ENCODE data around the gene IZUMO2.

The IZUMO2 gene

GRCh38 chr19:50162988-50163387, at the start of gene IZUMO2:
Gene IZUMO2 (minus strand): TSS chr19:50163281. CDS start chr19:50163194, 87 bp downstream.
- no peak for DNase-seq (ENCODE audit: low spot score)

- no peak for DNase-seq (ENCODE audit: low spot score)
Measured at GRCh38 chr19:50210425-50210824, 47.3 kb upstream of the IZUMO2 start.

- DNase-seq (ENCODE audit: low spot score): no peak
Measured at GRCh38 chr19:50209131-50209530, 46.0 kb upstream of the IZUMO2 start.

DNA sequence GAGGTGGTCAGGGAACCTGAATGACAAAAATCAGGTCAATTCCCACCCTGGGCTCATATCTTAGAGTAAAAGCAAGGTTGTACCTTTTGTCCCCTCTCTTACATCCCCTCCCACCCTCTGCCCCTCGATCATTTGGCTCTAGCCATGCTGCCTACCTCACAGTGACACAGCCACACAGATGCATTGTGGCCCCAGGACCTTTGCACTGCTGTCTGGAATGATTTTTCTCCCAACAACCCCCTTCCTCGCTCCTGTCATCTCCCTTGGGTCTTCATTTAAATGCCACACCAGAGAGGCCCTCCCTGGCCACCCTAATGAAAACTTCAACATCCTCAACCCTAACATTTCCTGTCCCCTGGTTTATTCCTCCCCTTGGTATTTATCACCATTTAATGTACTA, 44.6 kb upstream of the IZUMO2 start:
- no peak for DNase-seq (ENCODE audit: low spot score)

- no peak for DNase-seq (ENCODE audit: low spot score)
Measured at GRCh38 chr19:50206191-50206590, 43.1 kb upstream of the IZUMO2 start.

DNA sequence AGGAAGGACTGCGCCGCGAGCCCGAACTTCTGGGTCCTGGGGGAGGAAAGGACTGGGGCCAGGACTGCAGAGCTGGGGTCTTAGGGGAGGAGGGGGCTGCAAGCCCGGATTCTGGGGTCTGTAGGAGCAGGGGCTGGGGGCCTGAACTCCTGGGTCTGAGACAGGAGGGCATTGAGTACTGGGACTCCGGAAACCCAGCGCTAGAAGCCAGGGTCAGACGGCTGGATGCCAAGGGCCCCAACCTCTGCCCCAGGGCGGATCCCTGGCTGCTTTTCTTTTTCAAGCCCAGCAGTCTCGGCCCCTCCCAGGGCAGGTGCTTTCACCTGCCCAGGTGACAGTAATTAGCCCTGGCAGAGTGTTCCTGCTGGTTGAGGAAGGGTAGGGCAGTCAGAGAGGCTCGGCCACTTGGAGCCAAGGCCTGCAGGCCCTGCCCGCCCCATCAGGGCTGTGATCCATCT, 42.6 kb upstream of the IZUMO2 start:
- no peak for DNase-seq (ENCODE audit: low spot score)

DNA sequence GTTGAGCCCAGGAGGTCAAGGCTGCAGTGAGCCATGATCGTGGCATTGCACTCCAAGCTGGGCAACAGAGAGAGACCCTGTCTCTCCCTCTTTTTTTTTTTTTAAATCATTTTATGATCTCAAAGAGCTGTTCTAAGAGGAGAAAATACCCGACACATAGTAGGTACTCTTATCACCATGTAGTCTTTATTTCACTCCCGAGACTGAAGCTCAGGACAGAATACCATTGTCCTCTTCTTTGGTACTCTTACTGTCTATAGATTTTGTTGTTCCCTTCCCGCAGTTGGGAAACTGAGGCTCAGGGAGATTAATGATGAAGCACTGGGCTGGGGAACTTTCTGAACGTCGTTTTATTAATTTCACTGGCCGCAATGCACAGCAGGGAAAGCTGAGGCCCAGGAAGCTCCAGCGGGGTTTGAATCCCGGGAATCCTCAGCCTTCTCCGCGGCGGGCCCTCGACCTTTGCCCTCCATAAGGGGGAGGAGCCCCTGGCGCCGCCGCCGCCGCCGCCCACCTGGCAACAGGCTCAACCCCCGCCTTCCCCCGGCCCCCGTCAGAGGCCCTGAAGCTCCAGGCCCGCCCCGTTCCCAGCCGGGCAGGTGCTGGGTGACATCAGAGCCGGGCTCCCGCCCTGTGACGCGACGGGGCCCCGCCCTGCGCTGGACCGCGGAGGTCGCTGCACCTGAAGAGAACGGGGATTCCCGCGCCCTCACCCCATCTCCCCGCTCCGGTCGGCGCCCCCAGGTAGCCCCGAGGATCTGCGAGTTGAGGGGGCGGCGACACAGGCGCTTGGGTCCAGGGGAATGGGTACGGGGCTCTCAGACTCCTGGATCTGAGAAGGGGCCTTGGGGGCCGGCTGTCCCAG, 42.0 kb upstream of the IZUMO2 start:
- no peak for DNase-seq (ENCODE audit: low spot score)

DNA sequence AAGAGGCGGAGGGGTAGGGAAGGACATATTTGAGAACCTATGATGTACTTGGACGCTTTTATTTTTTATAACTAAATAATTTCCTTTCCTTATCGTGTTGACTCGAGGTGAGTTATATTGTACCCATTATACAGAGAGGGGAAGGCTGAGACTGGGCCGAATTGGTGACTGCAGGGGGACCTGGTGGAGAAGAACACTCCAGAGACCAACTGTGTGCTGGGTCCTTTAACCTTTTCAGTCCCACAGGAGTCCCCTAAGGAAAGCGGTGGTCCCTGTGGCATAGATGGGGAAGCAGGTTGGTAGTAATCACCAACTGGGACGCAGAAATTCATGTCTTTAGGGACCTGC, 41.0 kb upstream of the IZUMO2 start:
- no peak for DNase-seq (ENCODE audit: low spot score)

DNA sequence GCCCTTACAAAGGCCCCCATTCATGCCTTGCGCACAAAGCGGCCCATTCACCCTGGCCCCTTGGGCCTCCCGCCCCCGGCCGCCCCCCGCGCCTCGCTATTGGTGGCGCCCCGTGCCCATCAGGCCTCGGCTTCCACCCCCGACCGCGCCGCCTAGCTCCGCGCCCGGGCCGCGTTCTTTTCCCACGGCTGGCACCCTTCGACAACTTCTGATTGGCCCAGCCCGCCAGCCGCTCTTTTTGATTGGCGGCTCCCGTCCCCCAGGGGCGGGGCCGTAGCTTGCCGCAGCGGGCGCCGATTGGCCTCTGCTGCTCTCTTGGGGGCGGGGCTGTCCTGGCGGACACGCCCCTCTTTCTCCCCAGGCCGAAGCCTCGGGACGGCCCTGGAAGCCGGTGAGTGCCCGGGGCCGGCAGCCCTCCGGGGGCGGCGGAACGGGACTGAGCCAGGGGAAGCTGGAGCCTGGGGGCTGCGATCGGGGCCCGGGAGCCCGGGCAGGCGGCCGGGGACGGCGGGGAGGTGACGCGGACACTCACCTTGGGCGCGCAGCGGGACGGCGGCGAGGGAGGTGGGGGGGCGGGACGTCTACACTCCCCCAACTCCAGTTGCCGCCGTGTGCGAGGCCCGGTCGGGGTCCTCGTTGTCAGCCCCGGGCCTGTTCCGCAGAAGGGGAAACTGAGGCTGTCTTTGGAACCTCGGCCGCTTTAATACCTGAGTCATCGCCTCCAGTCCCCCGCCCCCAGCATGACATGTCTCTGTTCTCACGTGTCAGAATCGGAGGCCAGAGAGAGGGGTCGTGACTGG, 40.4 kb upstream of the IZUMO2 start, which contains the start of gene MYH14:
TSS of gene MYH14 (plus strand) at position 342 of the 800 bp plus-strand sequence. CDS start 6,744 bp downstream, outside the sequence.
- DNase-seq (ENCODE audit: low spot score): no peak

DNA sequence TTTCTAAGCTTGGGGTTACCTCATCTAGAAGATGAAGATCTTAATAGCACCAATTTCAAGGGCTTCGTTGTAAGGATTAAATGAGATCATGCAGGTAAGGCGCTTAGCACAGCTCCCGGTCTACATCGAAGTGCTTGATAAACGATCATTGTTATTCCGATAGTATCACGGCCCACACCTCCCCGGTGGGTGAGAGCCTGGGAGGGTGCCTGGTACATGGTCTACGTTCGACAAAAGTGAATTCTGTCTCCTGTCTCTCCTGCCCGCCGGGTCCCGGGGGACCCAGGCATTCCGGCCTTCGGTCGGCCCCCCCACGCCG, 39.8 kb upstream of the IZUMO2 start:
- DNase-seq (ENCODE audit: low spot score): no peak

DNA sequence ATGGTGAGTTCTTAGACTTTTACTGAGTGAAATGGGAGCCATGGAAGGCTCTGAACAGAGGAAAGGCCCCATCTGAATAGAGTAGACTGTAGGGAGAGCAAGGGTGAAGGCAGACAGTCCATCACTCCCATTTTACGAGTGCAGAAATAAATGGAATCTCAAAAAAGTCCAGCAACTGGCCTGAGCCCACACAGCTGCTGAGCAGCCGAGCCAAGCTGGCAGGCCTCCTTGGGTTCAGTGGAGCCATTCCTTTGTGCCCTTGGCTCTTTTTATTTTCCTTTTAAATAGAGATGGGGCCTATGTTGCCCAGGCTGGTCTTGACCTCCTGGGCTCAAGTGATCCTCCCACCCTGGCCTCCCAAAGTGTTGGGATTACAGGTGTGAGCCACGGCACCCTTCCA, 39.3 kb upstream of the IZUMO2 start:
- DNase-seq (ENCODE audit: low spot score): no peak

GRCh38 chr19:50199259-50199555, 36.1 kb upstream of the IZUMO2 start:
- no peak for DNase-seq (ENCODE audit: low spot score)

DNA sequence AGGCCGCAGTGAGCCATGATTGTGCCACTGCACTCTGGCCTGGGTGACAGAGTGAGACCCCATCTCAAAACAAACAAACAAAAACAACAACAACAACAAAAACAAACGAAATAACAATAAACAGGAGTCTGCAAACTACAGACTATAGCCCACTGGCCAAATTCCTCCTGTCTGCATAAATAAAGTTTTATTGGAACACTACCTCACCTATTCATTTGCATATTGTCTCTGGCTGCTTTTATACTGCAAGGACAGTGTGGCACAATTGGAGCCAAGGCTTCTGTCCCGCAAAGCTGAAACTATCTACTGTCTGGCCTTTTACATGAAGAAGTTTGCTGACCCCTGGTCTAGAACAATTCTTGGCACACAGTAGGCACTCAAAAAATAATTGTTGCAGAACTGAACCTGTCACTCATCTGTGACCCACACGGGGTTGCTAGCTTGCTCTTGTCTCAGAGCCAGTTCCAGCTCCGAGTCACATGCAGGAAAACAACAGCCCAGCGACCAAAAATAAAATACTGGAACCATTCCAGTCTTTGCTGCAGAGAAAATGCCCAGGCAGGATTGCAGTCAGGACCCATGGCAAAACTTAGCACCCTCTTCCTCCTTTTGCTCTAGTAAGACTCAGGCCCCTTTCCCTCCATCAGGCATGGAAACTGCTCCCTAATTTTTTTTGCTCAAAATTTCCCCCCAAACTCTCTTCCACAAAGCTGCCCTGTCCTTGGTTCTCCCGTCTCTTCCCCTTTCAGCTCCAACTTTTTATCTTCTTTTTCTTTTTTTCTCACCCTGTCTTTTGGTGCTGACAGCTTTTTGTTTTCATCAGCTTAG, 35.6 kb upstream of the IZUMO2 start:
- DNase-seq (ENCODE audit: low spot score): no peak

- no peak for DNase-seq (ENCODE audit: low spot score)
Measured at GRCh38 chr19:50197348-50197747, 34.3 kb upstream of the IZUMO2 start.

DNA sequence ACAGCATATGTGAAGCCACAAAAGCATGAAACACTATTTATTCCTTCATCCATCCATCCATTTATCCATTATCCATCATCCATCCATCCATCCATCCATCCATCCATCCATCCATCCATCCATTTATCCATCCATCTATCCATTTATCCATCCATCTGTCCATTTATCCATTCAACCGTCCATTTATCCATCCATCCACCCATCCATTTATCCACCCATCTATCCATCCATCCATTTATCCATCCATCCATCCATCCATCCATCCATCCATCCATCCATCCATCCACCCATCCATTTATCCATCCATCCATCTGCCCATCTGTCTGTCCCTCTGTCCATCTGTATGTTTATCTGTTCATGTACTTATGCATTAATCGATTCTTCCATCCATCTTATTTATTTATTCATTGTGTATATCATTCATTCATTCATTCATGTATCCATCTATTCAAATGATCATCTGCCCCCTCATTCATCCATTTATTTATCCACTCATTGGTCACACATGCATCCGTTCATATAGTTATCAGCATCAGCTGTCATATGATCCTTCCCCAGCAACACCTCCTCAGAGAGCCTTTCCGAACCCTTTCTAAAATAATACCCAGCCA, 33.3 kb upstream of the IZUMO2 start:
- DNase-seq (ENCODE audit: low spot score): no peak

DNA sequence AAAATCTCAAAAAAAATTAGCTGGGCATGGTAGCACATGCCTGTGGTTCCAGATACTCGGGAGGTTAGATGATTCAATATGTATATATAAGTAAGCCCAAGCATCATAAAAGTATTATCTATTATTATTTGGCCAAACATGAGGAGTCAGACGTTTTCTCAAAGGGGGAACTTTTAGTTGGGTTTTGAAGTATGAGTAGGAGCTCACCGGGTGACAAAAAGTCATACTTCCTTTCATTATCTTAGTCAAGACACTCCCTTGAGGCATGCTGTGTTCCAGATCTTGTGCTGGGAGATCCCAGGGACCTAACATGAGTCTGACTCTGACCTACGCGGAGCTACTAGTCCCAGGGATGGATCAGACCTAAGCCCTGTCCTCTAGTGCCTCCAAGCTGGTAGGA, 32.1 kb upstream of the IZUMO2 start:
- DNase-seq (ENCODE audit: low spot score): no peak

DNA sequence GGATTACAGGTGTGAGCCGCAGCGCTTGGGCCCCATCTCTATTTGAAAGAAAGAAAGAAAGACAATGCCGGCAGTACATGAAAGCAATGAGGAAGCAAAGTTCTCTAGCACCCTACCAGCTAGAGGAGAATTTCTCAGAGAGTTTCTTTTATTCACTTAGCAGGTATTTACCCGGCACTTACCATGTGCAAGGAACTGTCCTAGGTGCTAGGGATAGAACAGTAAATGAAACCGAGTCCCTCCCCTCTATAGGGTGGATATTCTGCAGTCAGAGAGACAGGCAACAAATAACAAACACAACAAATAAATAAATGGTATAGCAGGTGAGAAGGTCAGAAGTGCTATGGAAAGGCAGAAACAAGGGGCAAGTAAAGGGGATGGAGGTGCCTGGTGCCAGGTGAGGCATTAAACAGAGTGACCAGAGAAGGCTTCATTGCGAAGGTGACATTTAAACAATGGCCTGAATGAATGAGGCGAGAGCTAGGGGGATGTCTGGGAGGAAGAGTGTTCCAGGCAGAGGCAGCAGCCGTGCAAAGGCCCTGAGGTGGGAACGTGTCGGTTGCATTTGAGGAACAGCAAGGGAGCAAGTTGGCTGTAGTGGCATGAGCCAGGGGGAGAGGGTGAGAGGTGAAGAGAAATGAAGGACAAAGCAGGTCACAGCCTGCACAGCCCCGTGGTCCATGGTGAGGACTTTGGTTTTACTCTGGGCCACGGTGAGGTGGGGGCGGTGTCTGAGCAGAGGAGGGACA, 29.6 kb upstream of the IZUMO2 start:
- DNase-seq (ENCODE audit: low spot score): no peak

DNA sequence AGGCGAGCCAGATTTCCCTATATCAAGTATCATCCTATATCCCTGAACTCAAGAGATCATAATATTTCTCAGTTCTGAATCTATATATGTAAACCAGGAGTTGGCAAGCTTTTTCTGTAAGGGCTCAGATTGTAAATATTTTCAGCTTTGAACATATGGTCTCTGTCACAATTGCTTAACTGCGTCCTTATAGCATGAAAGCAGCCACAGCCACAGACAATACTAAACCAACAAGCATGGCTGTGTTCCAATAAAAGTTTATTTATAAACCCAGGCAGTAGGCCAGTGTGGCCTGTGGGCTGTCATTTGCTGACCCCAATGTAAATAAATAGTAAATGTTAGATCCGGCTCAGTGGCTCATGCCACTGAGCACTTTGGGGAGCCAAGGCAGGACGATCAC, 28.1 kb upstream of the IZUMO2 start:
- DNase-seq (ENCODE audit: low spot score): no peak

- no peak for DNase-seq (ENCODE audit: low spot score)
Measured at GRCh38 chr19:50190439-50190891, 27.4 kb upstream of the IZUMO2 start.

GRCh38 chr19:50189331-50189730, 26.2 kb upstream of the IZUMO2 start:
- DNase-seq (ENCODE audit: low spot score): no peak

DNA sequence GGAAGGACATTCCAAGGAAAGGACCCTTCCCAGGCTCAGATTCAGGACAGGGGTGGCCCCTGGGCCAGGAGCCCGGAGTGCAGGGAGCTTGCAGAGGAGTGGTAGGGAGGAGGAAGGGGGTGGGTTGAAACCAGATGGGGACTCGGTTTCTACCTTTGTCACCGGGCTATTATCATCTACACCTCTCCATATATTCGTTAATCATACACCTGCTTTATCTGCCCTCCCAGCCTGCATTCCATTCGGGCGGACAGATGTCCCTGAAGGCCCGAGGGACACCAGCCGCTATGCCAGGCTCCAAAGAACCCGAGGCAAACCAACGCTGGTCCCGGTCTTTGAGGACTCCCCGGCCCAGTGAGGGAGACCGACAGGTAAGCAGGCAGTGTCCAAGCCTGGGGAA, 24.9 kb upstream of the IZUMO2 start:
- no peak for DNase-seq (ENCODE audit: low spot score)
